K562 (cell line): Measurements from ENCODE around the gene SOWAHD. TPM values are rescaled to one million over a fixed set of nuclear protein-coding genes. Genes with fewer than 3 reads are reported as not detected.
A peak's percentile ranks its signal among the peaks of the same experiment; 100 is the strongest.

ENCODE experiments used
- CBFA2T3 ChIP-seq: fragments of 450-650 bp; IDR thresholded peaks from 2 replicates; pipeline ENCODE4 v1.6.1; 2017
- CREB1 ChIP-seq, 2 experiments: sonication (generic) in 1 of 2; formaldehyde crosslinking in 1 of 2; IDR thresholded peaks; 2 replicates each; pipeline versions ENCODE4 v1.6.1 to v1.8.0; 2012 to 2022; ENCODE audit warnings: inconsistent platforms in 1 of 2, mild to moderate bottlenecking in 1 of 2, missing genetic modification reagents in 1 of 2, moderate library complexity in 1 of 2
- CREB5 ChIP-seq: fragments of 250-450 bp; sonication (Bioruptor Pico); IDR thresholded peaks from 2 replicates; pipeline ENCODE4 v1.5.0; 2020; ENCODE audit warnings: mild to moderate bottlenecking
- E2F1 ChIP-seq: sonication (generic); formaldehyde crosslinking; IDR thresholded peaks from 2 replicates; pipeline ENCODE4 v1.8.1; 2023; ENCODE audit warnings: mild to moderate bottlenecking, missing genetic modification reagents, moderate library complexity
- FOXK1 ChIP-seq: sonication (generic); formaldehyde crosslinking; IDR thresholded peaks from 2 replicates; pipeline ENCODE4 v1.8.0; 2022; ENCODE audit warnings: missing genetic modification reagents, mild to moderate bottlenecking, borderline replicate concordance
- FOXK2 ChIP-seq, 2 experiments: fragments of 450-650 bp; IDR thresholded peaks in 1 of 2; conservative IDR thresholded peaks in 1 of 2; 2 replicates each; pipeline ENCODE4 v1.6.1; 2016; ENCODE audit warnings: low read depth in 2 of 2, mild to moderate bottlenecking in 1 of 2
- HINFP ChIP-seq: fragments of 450-650 bp; conservative IDR thresholded peaks from 2 replicates; pipeline ENCODE4 v1.6.1; 2016; ENCODE audit warnings: missing genetic modification characterization, low read depth, mild to moderate bottlenecking, control low read depth, missing compliant biosample characterization
- JUND ChIP-seq, 2 experiments: IDR thresholded peaks; 2 replicates in 1 of 2; 3 replicates in 1 of 2; pipeline ENCODE4 v1.6.1; 2011; ENCODE audit warnings: borderline replicate concordance in 2 of 2, low read depth in 2 of 2, low read length in 2 of 2, improper control_type of control experiment in 1 of 2, missing biosample characterization in 1 of 2, missing genetic modification characterization in 1 of 2, missing genetic modification reagents in 1 of 2
- NEUROD1 ChIP-seq: fragments of 150-350 bp; IDR thresholded peaks from 2 replicates; pipeline ENCODE4 v1.6.1; 2014; ENCODE audit warnings: borderline replicate concordance, low read length, low read depth; ENCODE audit not compliant: partially characterized antibody
- NKRF ChIP-seq: fragments of 450-650 bp; IDR thresholded peaks from 2 replicates; pipeline ENCODE4 v1.6.1; 2016; ENCODE audit warnings: borderline replicate concordance
- RBM22 ChIP-seq: fragments of 200-400 bp; formaldehyde crosslinking; IDR thresholded peaks from 2 replicates; pipeline ENCODE4 v1.6.1; 2018; ENCODE audit warnings: low read length, low read depth; ENCODE audit not compliant: poor library complexity, severe bottlenecking
- RBM39 ChIP-seq: fragments of 200-400 bp; formaldehyde crosslinking; optimal IDR thresholded peaks from 2 replicates; pipeline ENCODE3; 2018; ENCODE audit warnings: low read depth, low read length
- SMC3 ChIP-seq: conservative IDR thresholded peaks from 2 replicates; pipeline ENCODE4 v1.6.1; 2011; ENCODE audit warnings: low read depth, low read length, improper control_type of control experiment; ENCODE audit not compliant: insufficient read depth
- SPI1 ChIP-seq: IDR thresholded peaks from 2 replicates; pipeline ENCODE4 v1.6.1; 2011; ENCODE audit warnings: low read depth, low read length, control low read depth, borderline replicate concordance
- TAF7 ChIP-seq: fragments of 450-650 bp; IDR thresholded peaks from 2 replicates; pipeline ENCODE4 v1.6.1; 2016; ENCODE audit warnings: missing genetic modification characterization, missing compliant biosample characterization
- TFAP4 ChIP-seq: sonication (generic); formaldehyde crosslinking; IDR thresholded peaks from 2 replicates; pipeline ENCODE4 v1.8.0; 2022; ENCODE audit warnings: missing genetic modification reagents, mild to moderate bottlenecking, moderate library complexity, borderline replicate concordance
- ZC3H11A ChIP-seq: IDR thresholded peaks from 2 replicates; pipeline ENCODE4 v1.6.1; 2012; ENCODE audit warnings: low read depth, low read length, improper control_type of control experiment
- ZNF224 ChIP-seq: sonication (generic); formaldehyde crosslinking; IDR thresholded peaks from 2 replicates; pipeline ENCODE4 v1.8.0; 2022; ENCODE audit warnings: mild to moderate bottlenecking, missing genetic modification reagents
- polyA plus RNA-seq, 8 experiments: library from polyadenylated mRNA; depleted of rRNA in 4 of 8; stranded (reverse) in 5 of 8; unstranded in 3 of 8; fragments of >200 nt; fragmentation: Nextera tagmentation in 2 of 8; fragmentation: Illumina TruSeq in 1 of 8; extraction: Ambion mirVana in 2 of 8; extraction: Trizol in 1 of 8; gene quantifications; 2 replicates each; pipeline versions ENCODE4 v1.2.1 to v1.2.3, GENCODE V29; 2011 to 2014; ENCODE audit warnings: inconsistent platforms in 1 of 8, missing spikeins in 1 of 8
- total RNA-seq, 7 experiments: library from RNA; depleted of rRNA in 6 of 7; stranded (reverse); fragments of >200 nt in 6 of 7; fragmentation: Illumina TruSeq in 2 of 7; extraction: Trizol in 2 of 7; gene quantifications; 2 replicates each; pipeline versions ENCODE4 v1.2.1 to v1.2.3, GENCODE V29; 2011 to 2021; ENCODE audit warnings: low replicate concordance in 1 of 7

SOWAHD gene
- total and polyA plus RNA-seq, 9 of the 15 experiments (the other 6 are each of a cell fraction or from before 2014, with no cell fraction given), result 0.13 to 0.29 TPM; not detected in 7

GRCh38 chrX:119791437-119792231 is 33.2 kb downstream of the SOWAHD start, which contains the start of gene RPL39 (continued):
- TF ChIP-seq TFAP4 (CRISPR knock-in tag) (peak; percentile 71; the same call in 1 of the 2 replicates), JUND (IDR thresholded peaks at IDR 0.05; ENCODE audit: borderline replicate concordance, low read depth, low read length) (peak; percentile 62; the same call in 1 of the 2 replicates), JUND (tag; IDR thresholded peaks at IDR 0.05; ENCODE audit: borderline replicate concordance, low read depth, low read length) (no peak; the same call in 2 of the 3 replicates), SMC3 (no peak), SPI1 (peak; percentile 29; the same call in 1 of the 2 replicates), CREB1 (IDR thresholded peaks at IDR 0.05) (peak; percentile 71), CREB1 (CRISPR knock-in tag; IDR thresholded peaks at IDR 0.05) (peak; percentile 46; the same call in 1 of the 2 replicates), CREB5 (no peak), FOXK1 (CRISPR knock-in tag) (peak; percentile 28; the same call in 1 of the 2 replicates), NKRF (peak; percentile 37; the same call in 1 of the 2 replicates), ZC3H11A (no peak), HINFP (tag) (no peak), TAF7 (tag) (peak; percentile 97), E2F1 (CRISPR knock-in tag) (0 out of 2 replicates have a peak, but pooled peaks have one; percentile 59), NEUROD1 (no peak), FOXK2 (conservative IDR thresholded peaks at IDR 0.05 in 1 of 2, IDR thresholded peaks at IDR 0.05 in 1 of 2; ENCODE audit: low read depth in 2 of 2) (peak in 1 of 2 experiments; percentile 23; a peak in 2 of 4 replicates), RBM22 (peak; percentile 90), ZNF224 (CRISPR knock-in tag) (no peak), RBM39 (peak; percentile 37), CBFA2T3 (no peak)
